A549 (cell line): ENCODE measurements around the gene OPHN1. TPM values are rescaled to one million over a fixed set of nuclear protein-coding genes. Genes with fewer than 3 reads are reported as not detected.

Experiments
- ATAC-seq, 2 experiments: fragments of 200-7000 bp in 1 of 2; fragments of >200 bp in 1 of 2; cut with Nextera tagmentation in 1 of 2; cut with Tn5 transposase in 1 of 2; 3 replicates each; pipeline versions ENCODE4 v1.8.0 to v1.9.1; 2018 to 2020; ENCODE audit warnings: mild to moderate bottlenecking in 1 of 2, moderate library complexity in 1 of 2
- CTCF ChIA-PET: fragments of 300-600 bp; sonication (Branson Sonifier 250); formaldehyde crosslinking; extraction: SDS; loops from one replicate; lab custom pipeline; 2021; ENCODE audit warnings: antibody characterized with exemption, inconsistent platforms; lab: Yijun Ruan, JAX
- POLR2A ChIA-PET: fragments of 350-600 bp; formaldehyde crosslinking; extraction: SDS; loops from one replicate; lab custom pipeline; 2021; ENCODE audit warnings: antibody characterized with exemption, inconsistent platforms; lab: Yijun Ruan, JAX
- DNase-seq, 2 experiments: peaks; one replicate each; pipeline versions ENCODE4 v3.0.0 to v3.0.0-alpha.2; 2011 to 2016; ENCODE audit warnings: low read depth in 1 of 2, low spot score in 1 of 2
- FAIRE-seq: peaks from 2 replicates; lab custom pipeline; 2011; peaks lifted over from hg19 to GRCh38; lab: Jason Lieb, UNC
- H3K27ac ChIP-seq, 2 experiments: fragments of >200 bp; sonication (Bioruptor Twin); formaldehyde crosslinking; 3 replicates each; pipeline ENCODE4 v1.5.1; 2016 to 2017
- H3K4me1 ChIP-seq: fragments of >200 bp; sonication (Bioruptor Twin); formaldehyde crosslinking; 3 replicates; pipeline ENCODE4 v1.6.1; 2016
- H3K4me2 ChIP-seq: fragments of >200 bp; sonication (Bioruptor Twin); formaldehyde crosslinking; 3 replicates; pipeline ENCODE4 v1.6.1; 2016
- H3K4me3 ChIP-seq: fragments of >200 bp; sonication (Bioruptor Twin); formaldehyde crosslinking; 3 replicates; pipeline ENCODE4 v1.5.1; 2016
- H3K9me3 ChIP-seq: fragments of >200 bp; sonication (Bioruptor Twin); formaldehyde crosslinking; 3 replicates; pipeline ENCODE4 v1.6.1; 2016
- BCL3 ChIP-seq: fragments of >200 bp; sonication (Bioruptor Twin); formaldehyde crosslinking; IDR thresholded peaks from 3 replicates; pipeline ENCODE4 v1.6.1; 2016
- CBX8 ChIP-seq: fragments of 200-600 bp; sonication (generic); IDR thresholded peaks from 2 replicates; pipeline ENCODE4 v1.6.1; 2016
- CEBPB ChIP-seq, 2 experiments: fragments of >200 bp in 1 of 2; sonication (Bioruptor Twin) in 1 of 2; formaldehyde crosslinking in 1 of 2; IDR thresholded peaks; 2 replicates each; pipeline ENCODE4 v1.6.1; 2012 to 2016
- CHD2 ChIP-seq: fragments of 150-350 bp; IDR thresholded peaks from 2 replicates; pipeline ENCODE4 v1.6.1; 2014; ENCODE audit warnings: low read length; ENCODE audit not compliant: partially characterized antibody
- EHMT2 ChIP-seq: fragments of 200-600 bp; sonication (generic); IDR thresholded peaks from 2 replicates; pipeline ENCODE4 v1.6.1; 2016; ENCODE audit warnings: antibody characterized with exemption, low read depth, mild to moderate bottlenecking, moderate library complexity
- ELK1 ChIP-seq: fragments of 150-350 bp; IDR thresholded peaks from 2 replicates; pipeline ENCODE4 v1.6.1; 2014; ENCODE audit warnings: low read depth, mild to moderate bottlenecking, low read length
- EP300 ChIP-seq, 2 experiments: fragments of >200 bp; sonication (Bioruptor Twin); formaldehyde crosslinking; IDR thresholded peaks; 2 replicates in 1 of 2; 3 replicates in 1 of 2; pipeline ENCODE4 v1.6.1; 2016 to 2017
- ESRRA ChIP-seq: fragments of 150-350 bp; IDR thresholded peaks from 2 replicates; pipeline ENCODE4 v1.6.1; 2014; ENCODE audit warnings: mild to moderate bottlenecking, low read length, borderline replicate concordance
- FOSL2 ChIP-seq, 2 experiments: fragments of 450-650 bp in 1 of 2; fragments of >200 bp in 1 of 2; sonication (Bioruptor Twin) in 1 of 2; formaldehyde crosslinking; IDR thresholded peaks; 2 replicates each; pipeline versions ENCODE4 v1.5.0 to v1.6.1; 2016 to 2020; ENCODE audit warnings: mild to moderate bottlenecking in 1 of 2, moderate library complexity in 1 of 2
- GATA3 ChIP-seq: IDR thresholded peaks from 2 replicates; pipeline ENCODE4 v1.6.1; 2012; ENCODE audit warnings: borderline replicate concordance
- HES2 ChIP-seq: fragments of >200 bp; sonication (Bioruptor Twin); formaldehyde crosslinking; IDR thresholded peaks from 2 replicates; pipeline ENCODE4 v1.6.1; 2016
- HEYL ChIP-seq: fragments of 250-450 bp; sonication (Bioruptor Pico); IDR thresholded peaks from 2 replicates; pipeline ENCODE4 v1.8.0; 2021; ENCODE audit warnings: mild to moderate bottlenecking, moderate library complexity
- HOXB5 ChIP-seq: fragments of 250-450 bp; sonication (Bioruptor Pico); IDR thresholded peaks from 2 replicates; pipeline ENCODE4 v1.5.0; 2020; ENCODE audit warnings: mild to moderate bottlenecking, moderate library complexity
- JUNB ChIP-seq: fragments of >200 bp; sonication (Bioruptor Twin); formaldehyde crosslinking; IDR thresholded peaks from 2 replicates; pipeline ENCODE4 v1.6.1; 2016
- KDM1A ChIP-seq: fragments of 200-600 bp; sonication (generic); IDR thresholded peaks from 2 replicates; pipeline ENCODE4 v1.6.1; 2016; ENCODE audit warnings: low read depth, mild to moderate bottlenecking
- KDM5A ChIP-seq: fragments of 200-600 bp; sonication (generic); IDR thresholded peaks from 2 replicates; pipeline ENCODE4 v1.6.1; 2016; ENCODE audit warnings: antibody characterized with exemption, mild to moderate bottlenecking
- MAFK ChIP-seq: fragments of 450-650 bp; IDR thresholded peaks from 2 replicates; pipeline ENCODE4 v1.6.1; 2014; ENCODE audit not compliant: partially characterized antibody
- MYC ChIP-seq: IDR thresholded peaks from 2 replicates; pipeline ENCODE4 v1.6.1; 2012; ENCODE audit warnings: mild to moderate bottlenecking, inconsistent platforms, low read length, improper control_type of control experiment, borderline replicate concordance
- POLR2AphosphoS2 ChIP-seq: conservative IDR thresholded peaks from 2 replicates; pipeline ENCODE4 v1.6.1; 2012; ENCODE audit warnings: low read length, improper control_type of control experiment, inconsistent platforms
- SREBF2 ChIP-seq: fragments of 450-650 bp; IDR thresholded peaks from 2 replicates; pipeline ENCODE4 v1.6.1; 2014; ENCODE audit warnings: mild to moderate bottlenecking, moderate library complexity
- USF2 ChIP-seq: fragments of 450-650 bp; IDR thresholded peaks from 2 replicates; pipeline ENCODE4 v1.6.1; 2014; ENCODE audit warnings: antibody characterized with exemption
- WGBS: methylation state at CpG from one replicate; pipeline ENCODE4 v1.1.6; 2017; ENCODE audit errors: missing lambda C conversion rate; 5-methylcytosine and 5-hydroxymethylcytosine counted together
- polyA plus RNA-seq, 4 experiments: library from polyadenylated mRNA; depleted of rRNA in 3 of 4; stranded (reverse); fragments of >200 nt; fragmentation: RNase III in 1 of 4; extraction: RNeasy Plus Mini Kit Qiagen cat#74134 plus additional on column Dnase treatment in 1 of 4; gene quantifications; 2 replicates in 3 of 4; 3 replicates in 1 of 4; pipeline ENCODE4 v1.2.3, GENCODE V29; 2011 to 2017
- TF ChIP-seq, protein P1 (sequence below): fragments of 250-450 bp; sonication (Bioruptor Pico); IDR thresholded peaks from 2 replicates; pipeline ENCODE4 v1.5.0; 2020; ENCODE audit warnings: low read depth, mild to moderate bottlenecking, moderate library complexity
- TF ChIP-seq, protein P2 (sequence below): IDR thresholded peaks from 2 replicates; pipeline ENCODE4 v1.6.1; 2012; ENCODE audit warnings: low read depth, borderline replicate concordance
- TF ChIP-seq, protein P3 (sequence below): fragments of >200 bp; sonication (Bioruptor Twin); formaldehyde crosslinking; IDR thresholded peaks from 3 replicates; pipeline ENCODE4 v1.5.1; 2016

The OPHN1 gene
- polyA plus RNA-seq, 2 of the 4 experiments (the other 2 are of a cell fraction), result 2.0 to 5.7 TPM

GRCh38 chrX:68238568-68238967, 194.7 kb downstream of the OPHN1 start (continued):
- no peak for TF ChIP-seq GATA3
- TF ChIP-seq SREBF2, result no peak
- no peak for TF ChIP-seq CEBPB (IDR thresholded peaks at IDR 0.05)
- no peak for TF ChIP-seq FOSL2 (IDR thresholded peaks at IDR 0.05)
- no peak for TF ChIP-seq FOSL2 (CRISPR knock-in tag; IDR thresholded peaks at IDR 0.05)
- no peak for TF ChIP-seq BCL3

- Histone ChIP-seq H3K9me3 (no peaks in the 10 kb centered on the region), H3K4me1 (no peaks in the 10 kb centered on the region), H3K4me2 (no peak overlapping the region), H3K4me3 (no peak overlapping the region), H3K27ac (no peak overlapping the region)
- CTCF ChIA-PET, result interaction anchor here (0.7 to 1.1 kb wide), 2 partner anchors 10 to 37 kb away, joined by 3 to 6 read pairs; no protein-coding TSS in a partner anchor
- FAIRE-seq (no peak), DNase-seq (no peak), ATAC-seq (no peak)
- TF ChIP-seq MAFK (no peak), HES2 (no peak), GATA3 (no peak), CHD2 (no peak), USF2 (no peak), HOXB5 (no peak), CBX8 (no peak), POLR2AphosphoS2 (no peak), KDM5A (no peak), ESRRA (no peak), JUNB (no peak), KDM1A (no peak), MYC (no peak), EP300 (IDR thresholded peaks at IDR 0.05) (no peak), ELK1 (no peak), HEYL (CRISPR knock-in tag) (no peak), EHMT2 (no peak)
- TF ChIP-seq, protein P1, sequence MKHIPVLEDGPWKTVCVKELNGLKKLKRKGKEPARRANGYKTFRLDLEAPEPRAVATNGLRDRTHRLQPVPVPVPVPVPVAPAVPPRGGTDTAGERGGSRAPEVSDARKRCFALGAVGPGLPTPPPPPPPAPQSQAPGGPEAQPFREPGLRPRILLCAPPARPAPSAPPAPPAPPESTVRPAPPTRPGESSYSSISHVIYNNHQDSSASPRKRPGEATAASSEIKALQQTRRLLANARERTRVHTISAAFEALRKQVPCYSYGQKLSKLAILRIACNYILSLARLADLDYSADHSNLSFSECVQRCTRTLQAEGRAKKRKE (CRISPR knock-in tag), result no peak
- TF ChIP-seq, protein P2, sequence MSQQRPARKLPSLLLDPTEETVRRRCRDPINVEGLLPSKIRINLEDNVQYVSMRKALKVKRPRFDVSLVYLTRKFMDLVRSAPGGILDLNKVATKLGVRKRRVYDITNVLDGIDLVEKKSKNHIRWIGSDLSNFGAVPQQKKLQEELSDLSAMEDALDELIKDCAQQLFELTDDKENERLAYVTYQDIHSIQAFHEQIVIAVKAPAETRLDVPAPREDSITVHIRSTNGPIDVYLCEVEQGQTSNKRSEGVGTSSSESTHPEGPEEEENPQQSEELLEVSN, result no peak
- TF ChIP-seq, protein P3, sequence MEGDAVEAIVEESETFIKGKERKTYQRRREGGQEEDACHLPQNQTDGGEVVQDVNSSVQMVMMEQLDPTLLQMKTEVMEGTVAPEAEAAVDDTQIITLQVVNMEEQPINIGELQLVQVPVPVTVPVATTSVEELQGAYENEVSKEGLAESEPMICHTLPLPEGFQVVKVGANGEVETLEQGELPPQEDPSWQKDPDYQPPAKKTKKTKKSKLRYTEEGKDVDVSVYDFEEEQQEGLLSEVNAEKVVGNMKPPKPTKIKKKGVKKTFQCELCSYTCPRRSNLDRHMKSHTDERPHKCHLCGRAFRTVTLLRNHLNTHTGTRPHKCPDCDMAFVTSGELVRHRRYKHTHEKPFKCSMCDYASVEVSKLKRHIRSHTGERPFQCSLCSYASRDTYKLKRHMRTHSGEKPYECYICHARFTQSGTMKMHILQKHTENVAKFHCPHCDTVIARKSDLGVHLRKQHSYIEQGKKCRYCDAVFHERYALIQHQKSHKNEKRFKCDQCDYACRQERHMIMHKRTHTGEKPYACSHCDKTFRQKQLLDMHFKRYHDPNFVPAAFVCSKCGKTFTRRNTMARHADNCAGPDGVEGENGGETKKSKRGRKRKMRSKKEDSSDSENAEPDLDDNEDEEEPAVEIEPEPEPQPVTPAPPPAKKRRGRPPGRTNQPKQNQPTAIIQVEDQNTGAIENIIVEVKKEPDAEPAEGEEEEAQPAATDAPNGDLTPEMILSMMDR, result no peak
- WGBS, result 87% methylated on average over 6 of the region's 6 CpGs
- POLR2A ChIA-PET, result no interaction called here
Observed at GRCh38 chrX:68234171-68234910, 199.0 kb downstream of the OPHN1 start.
